ENCODE results near the gene WIPF2. TPM values are rescaled to one million over a fixed set of nuclear protein-coding genes. Genes with fewer than 3 reads are reported as not detected.

Gene WIPF2
- total and polyA plus RNA-seq, 2 of the 8 experiments (the other 6 are each of a cell fraction or from before 2014, with no cell fraction given) = 6.9 to 25.3 TPM

GRCh38 chr17:40176754-40177110, 42.4 kb upstream of the WIPF2 start (continued):
- TF ChIP-seq RNF2 (IDR thresholded peaks at IDR 0.05; ENCODE audit: borderline replicate concordance, low read depth, low read length, missing control alignments, poor library complexity, severe bottlenecking) (no peak), SUZ12 (IDR thresholded peaks at IDR 0.05; ENCODE audit: low read length) (no peak), E2F6 (IDR thresholded peaks at IDR 0.05) (no peak), ZNF274 (IDR thresholded peaks at IDR 0.05; ENCODE audit: borderline replicate concordance, extremely low read depth, low read length) (no peak), POU5F1 (IDR thresholded peaks at IDR 0.05; ENCODE audit: low read depth, low read length) (no peak)
